HepG2 (cell line): ENCODE data around the gene CDKN1A. TPM values are rescaled to one million over a fixed set of nuclear protein-coding genes. Genes with fewer than 3 reads are reported as not detected.

ENCODE experiments used
- ATAC-seq: fragments of 200-7000 bp; cut with Tn5 transposase; 3 replicates; pipeline ENCODE4 v1.9.1; 2020; ENCODE audit warnings: mild to moderate bottlenecking, moderate library complexity
- Bru-seq: library from RNA; stranded (reverse); fragments of 400-500 nt; gene quantifications from one replicate; lab custom pipeline; 2021; lab: Mats Ljungman, UMichigan
- BruChase-seq, 2 experiments: library from RNA; stranded (reverse); fragments of 400-500 nt; gene quantifications; one replicate each; lab custom pipeline; 2021; lab: Mats Ljungman, UMichigan
- BruUV-seq: library from RNA; stranded (reverse); fragments of 400-500 nt; replicated peaks from 2 replicates; lab custom pipeline; 2021; lab: Mats Ljungman, UMichigan
- CTCF ChIA-PET: fragments of 300-600 bp; formaldehyde crosslinking; extraction: SDS; loops from one replicate; lab custom pipeline; 2021; ENCODE audit warnings: low total read pairs, inconsistent platforms, low intra/inter-chr PET ratio; lab: Yijun Ruan, JAX
- POLR2A ChIA-PET: fragments of 350-600 bp; sonication (Branson Sonifier 250); formaldehyde crosslinking; loops from one replicate; lab custom pipeline; 2020; ENCODE audit warnings: antibody characterized with exemption, inconsistent platforms; lab: Yijun Ruan, JAX
- DNase-seq: peaks from one replicate; pipeline ENCODE4 v3.0.0-alpha.2; 2015; ENCODE audit warnings: low spot score
- FAIRE-seq: peaks from 3 replicates; lab custom pipeline; 2011; peaks lifted over from hg19 to GRCh38; lab: Jason Lieb, UNC
- H2AFZ ChIP-seq: one replicate; pipeline ENCODE4 v1.6.1; 2011; ENCODE audit warnings: low read length, inconsistent platforms
- H3K27ac ChIP-seq: fragments of 300-600 bp; 3 replicates; pipeline ENCODE4 v1.8.0; 2011; ENCODE audit warnings: mixed run types, mild to moderate bottlenecking, mixed read lengths, low read length, inconsistent platforms; ENCODE audit not compliant: insufficient read depth; ENCODE audit errors: extremely low read length
- H3K27me3 ChIP-seq, 2 experiments: fragments of 200-600 bp in 1 of 2; 2 replicates in 1 of 2; 3 replicates in 1 of 2; pipeline versions ENCODE4 v1.6.0 to v1.8.0; 2011; ENCODE audit warnings: low read length in 2 of 2, mild to moderate bottlenecking in 2 of 2, moderate library complexity in 2 of 2, inconsistent platforms in 1 of 2; ENCODE audit not compliant: insufficient read depth in 2 of 2, control insufficient read depth in 1 of 2
- H3K36me3 ChIP-seq, 2 experiments: fragments of 200-600 bp in 1 of 2; replicated peaks in 1 of 2; 2 replicates in 1 of 2; 3 replicates in 1 of 2; pipeline versions ENCODE4 v1.5.1 to v1.8.0; 2011; ENCODE audit warnings: low read length in 2 of 2, inconsistent platforms in 1 of 2; ENCODE audit not compliant: insufficient read depth in 2 of 2, control insufficient read depth in 1 of 2
- H3K4me1 ChIP-seq: 2 replicates; pipeline ENCODE4 v1.5.1; 2012; ENCODE audit warnings: low read length, inconsistent platforms; ENCODE audit not compliant: insufficient read depth
- H3K4me2 ChIP-seq: 2 replicates; pipeline ENCODE4 v1.6.0; 2011; ENCODE audit warnings: low read depth, low read length, inconsistent platforms
- H3K4me3 ChIP-seq, 3 experiments: fragments of 200-600 bp in 1 of 3; sonication (generic), shearing (Covaris generic) in 1 of 3; replicated peaks in 1 of 3; 2 replicates each; pipeline ENCODE4 v1.5.1; 2011 to 2016; ENCODE audit warnings: low read length in 3 of 3, inconsistent platforms in 2 of 3, low read depth in 2 of 3, mild to moderate bottlenecking in 2 of 3, control low read depth in 1 of 3, mixed read lengths in 1 of 3; ENCODE audit not compliant: insufficient read depth in 1 of 3
- H3K79me2 ChIP-seq: one replicate; pipeline ENCODE4 v1.6.1; 2011; ENCODE audit warnings: low read length, inconsistent platforms; ENCODE audit not compliant: insufficient read depth
- H3K9ac ChIP-seq: 2 replicates; pipeline ENCODE4 v1.6.0; 2011; ENCODE audit warnings: mild to moderate bottlenecking, low read depth, low read length, inconsistent platforms; ENCODE audit not compliant: insufficient read depth
- H3K9me3 ChIP-seq: 2 replicates; pipeline ENCODE4 v1.5.1; 2012; ENCODE audit warnings: mild to moderate bottlenecking, low read length
- H4K20me1 ChIP-seq: 2 replicates; pipeline ENCODE4 v1.6.0; 2011; ENCODE audit warnings: inconsistent platforms, mild to moderate bottlenecking, low read length, moderate library complexity; ENCODE audit not compliant: insufficient read depth
- JUND ChIP-seq: sonication (generic); formaldehyde crosslinking; IDR thresholded peaks from 2 replicates; pipeline ENCODE4 v1.8.0; 2022; ENCODE audit warnings: mild to moderate bottlenecking, missing genetic modification reagents
- ZFYVE20 ChIP-seq: sonication (generic); formaldehyde crosslinking; IDR thresholded peaks from 2 replicates; pipeline ENCODE4 v1.8.0; 2023; ENCODE audit warnings: low read depth, mild to moderate bottlenecking, moderate library complexity, missing genetic modification reagents, borderline replicate concordance
- ZNF263 ChIP-seq: sonication (generic); formaldehyde crosslinking; IDR thresholded peaks from 2 replicates; pipeline ENCODE4 v1.4.0; 2020; ENCODE audit warnings: missing genetic modification reagents
- ZNF331 ChIP-seq: sonication (generic); formaldehyde crosslinking; IDR thresholded peaks from 2 replicates; pipeline ENCODE4 v1.4.0; 2020; ENCODE audit warnings: missing genetic modification reagents
- ZNF598 ChIP-seq: sonication (generic); formaldehyde crosslinking; IDR thresholded peaks from 2 replicates; pipeline ENCODE4 v1.5.1; 2020; ENCODE audit warnings: mild to moderate bottlenecking, missing genetic modification reagents, borderline replicate concordance
- WGBS: methylation state at CpG from one replicate; pipeline ENCODE4 v1.1.6; 2017; ENCODE audit warnings: low lambda C conversion rate; 5-methylcytosine and 5-hydroxymethylcytosine counted together
- in situ Hi-C: cut with HindIII; loops from 2 replicates; pipeline ENCODE4 v1.10.0; 2017; ENCODE audit warnings: low pct_unique_long_range_greater_than_20kb; ENCODE audit not compliant: extremely low pct_ligation_motif_present
- intact Hi-C: fragments of 100-400 bp; cut with micrococcal nuclease; formaldehyde crosslinking; loops from one replicate; pipeline ENCODE4 v1.10.0; 2022; ENCODE audit not compliant: unreplicated experiment
- long read RNA-seq, 2 experiments: library from RNA in 1 of 2; library from polyadenylated mRNA in 1 of 2; stranded (forward) in 1 of 2; unstranded in 1 of 2; transcript quantifications; one replicate each; pipeline ENCODE4 v2.0.0, GENCODE V29; 2019 to 2022
- polyA minus RNA-seq, 3 experiments: library from RNA; depleted of rRNA, polyadenylated mRNA; stranded (reverse); fragments of >200 nt; gene quantifications; 2 replicates each; pipeline ENCODE4 v1.2.3, GENCODE V29; 2011; ENCODE audit warnings: low replicate concordance in 1 of 3
- polyA plus RNA-seq, 8 experiments: library from polyadenylated mRNA; depleted of rRNA in 3 of 8; stranded (reverse) in 7 of 8; unstranded in 1 of 8; fragments of >200 nt; fragmentation: Illumina TruSeq in 4 of 8; extraction: Trizol in 4 of 8; gene quantifications; 2 replicates each; pipeline versions ENCODE4 v1.2.1 to v1.2.3, GENCODE V29; 2011 to 2016; ENCODE audit warnings: low read depth in 4 of 8, missing spikeins in 1 of 8, mixed read lengths in 1 of 8; ENCODE audit not compliant: insufficient read depth in 1 of 8
- total RNA-seq, 5 experiments: library from RNA; depleted of rRNA; stranded (reverse); fragments of >200 nt; fragmentation: Illumina TruSeq; extraction: Trizol; gene quantifications; 2 replicates each; pipeline ENCODE4 v1.2.3, GENCODE V29; 2016; ENCODE audit warnings: low read depth in 1 of 5
- TF ChIP-seq, protein P1 (sequence below): sonication (generic); formaldehyde crosslinking; IDR thresholded peaks from 2 replicates; pipeline ENCODE4 v1.4.0; 2020; ENCODE audit warnings: missing genetic modification reagents, borderline replicate concordance
- TF ChIP-seq, protein P2 (sequence below): sonication (generic); formaldehyde crosslinking; IDR thresholded peaks from 2 replicates; pipeline ENCODE4 v1.4.0; 2020; ENCODE audit warnings: mild to moderate bottlenecking, missing genetic modification reagents

The CDKN1A gene
- total RNA-seq (2016; rRNA removed; fragmentation: Illumina TruSeq; extraction: Trizol) = 56.0 and 60.7 TPM in 2 replicates
- 14.1 and 14.6 TPM in 2 replicates for total RNA-seq (2016; cell fraction: cytosol; rRNA removed; fragmentation: Illumina TruSeq; extraction: Trizol; ENCODE audit: low read depth)
- total RNA-seq (2016; cell fraction: insoluble cytoplasmic fraction; rRNA removed; fragmentation: Illumina TruSeq; extraction: Trizol) = 60.2 and 60.7 TPM in 2 replicates
- total RNA-seq (2016; cell fraction: membrane; rRNA removed; fragmentation: Illumina TruSeq; extraction: Trizol) = 35.8 and 37.2 TPM in 2 replicates
- 39.4 and 41.1 TPM in 2 replicates for total RNA-seq (2016; cell fraction: nucleus; rRNA removed; fragmentation: Illumina TruSeq; extraction: Trizol)
- polyA plus RNA-seq (2011; rRNA removed) = 92.1 and 131 TPM in 2 replicates
- 101 and 109 TPM in 2 replicates for polyA plus RNA-seq (2011; cell fraction: cytosol; rRNA removed)
- 99.7 and 130 TPM in 2 replicates for polyA plus RNA-seq (2011; cell fraction: nucleus; rRNA removed)
- polyA plus RNA-seq (2012) = 25.4 and 74.5 TPM in 2 replicates
- polyA plus RNA-seq (2016; cell fraction: cytosol; fragmentation: Illumina TruSeq; extraction: Trizol; ENCODE audit: low read depth) = 11.7 and 12.8 TPM in 2 replicates
- 67.9 and 74.3 TPM in 2 replicates for polyA plus RNA-seq (2016; cell fraction: insoluble cytoplasmic fraction; fragmentation: Illumina TruSeq; extraction: Trizol; ENCODE audit: low read depth)
- polyA plus RNA-seq (2016; cell fraction: membrane; fragmentation: Illumina TruSeq; extraction: Trizol; ENCODE audit: low read depth) = 27.1 and 27.5 TPM in 2 replicates
- polyA plus RNA-seq (2016; cell fraction: nucleus; fragmentation: Illumina TruSeq; extraction: Trizol; ENCODE audit: insufficient read depth, low read depth) = 70.1 and 78.2 TPM in 2 replicates
- polyA minus RNA-seq (2011; rRNA and poly(A)+ RNA removed; ENCODE audit: low replicate concordance) = 52.9 and 74.7 TPM in 2 replicates
- 33.1 and 37.9 TPM in 2 replicates for polyA minus RNA-seq (2011; cell fraction: cytosol; rRNA and poly(A)+ RNA removed)
- 23.8 and 39.9 TPM in 2 replicates for polyA minus RNA-seq (2011; cell fraction: nucleus; rRNA and poly(A)+ RNA removed)
- percentile 94 among the genes with signal in this experiment for Bru-seq, nascent RNA
- percentile 88 among the genes with signal in this experiment for BruChase-seq, experiment 1, labeled RNA remaining after a 6-hour chase
- BruChase-seq, experiment 2, labeled RNA remaining after a 2-hour chase = percentile 92 among the genes with signal in this experiment
- long read RNA-seq, experiment 1, transcript CDKN1A-201 (3 exons, 2,180 nt) = major isoform, 90 of 116 reads
- long read RNA-seq, experiment 1, partial matches to known transcripts = 9 of 116 reads
- long read RNA-seq, experiment 1, other reads (novel, unspliced or antisense) = 16 of 116 reads
- long read RNA-seq, experiment 2, transcript CDKN1A-201 (3 exons, 2,180 nt) = major isoform, 205 of 385 reads
- long read RNA-seq, experiment 2, partial matches to known transcripts = 26 of 385 reads
- long read RNA-seq, experiment 2, other reads (novel, unspliced or antisense) = 145 of 385 reads

DNA sequence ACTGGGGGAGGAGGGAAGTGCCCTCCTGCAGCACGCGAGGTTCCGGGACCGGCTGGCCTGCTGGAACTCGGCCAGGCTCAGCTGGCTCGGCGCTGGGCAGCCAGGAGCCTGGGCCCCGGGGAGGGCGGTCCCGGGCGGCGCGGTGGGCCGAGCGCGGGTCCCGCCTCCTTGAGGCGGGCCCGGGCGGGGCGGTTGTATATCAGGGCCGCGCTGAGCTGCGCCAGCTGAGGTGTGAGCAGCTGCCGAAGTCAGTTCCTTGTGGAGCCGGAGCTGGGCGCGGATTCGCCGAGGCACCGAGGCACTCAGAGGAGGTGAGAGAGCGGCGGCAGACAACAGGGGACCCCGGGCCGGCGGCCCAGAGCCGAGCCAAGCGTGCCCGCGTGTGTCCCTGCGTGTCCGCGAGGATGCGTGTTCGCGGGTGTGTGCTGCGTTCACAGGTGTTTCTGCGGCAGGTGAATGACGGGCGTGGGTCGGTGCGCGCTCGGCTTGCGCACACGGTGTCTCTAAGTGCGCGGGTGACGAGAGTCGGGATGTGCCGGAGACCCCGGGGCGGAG is at the start of gene CDKN1A:
CDKN1A (plus strand) TSS at position 227 of the 555 bp plus-strand sequence. CDS start 5,388 bp downstream, outside the sequence.
- Histone ChIP-seq H3K4me3 (peak within 1 kb of the TSS; percentile 73 to 99 (median 94)), H3K27ac (peak within 1 kb of the TSS; percentile 92), H3K79me2 (peaks cover 59% of the 10 kb centered on the region), H3K9ac (peak within 1 kb of the TSS; percentile 95), H3K4me1 (peaks cover 76% of the 10 kb centered on the region), H3K27me3 (peaks cover 0 to 6% of the 10 kb centered on the region in 2 experiments; a peak in 1 of 5 replicates), H3K4me2 (peak within 1 kb of the TSS; percentile 97), H3K9me3 (no peaks in the 10 kb centered on the region), H2AFZ (no peak within 1 kb of the TSS), H3K36me3 (peaks cover 6 to 14% of the 10 kb centered on the region in 2 experiments), H4K20me1 (peaks cover 50% of the 10 kb centered on the region)
- peak; percentile 8 for FAIRE-seq
- no TSS peak for BruUV-seq
- in situ Hi-C loops = no loop called here
- intact Hi-C loops = loop anchor here (10.0 kb wide), 1 partner anchor 206 kb away; the partner anchor contains the start of gene C6orf89
- CTCF ChIA-PET = interaction anchor here (3.6 kb wide), 1 partner anchor 55 kb away, joined by 39 read pairs; no protein-coding TSS in a partner anchor
- 1% methylated on average over 41 of the region's 63 CpGs for WGBS
- POLR2A ChIA-PET = interaction anchor here (0.7 to 6.8 kb wide), 19 partner anchors 9 to 491 kb away, joined by 3 to 383 read pairs (median 6); partner anchors contain the start of genes PIM1 and PPIL1
- peak; percentile 87 for DNase-seq
- ATAC-seq = peak; percentile 87
- TF ChIP-seq ZNF598 (CRISPR knock-in tag) = no peak
- TF ChIP-seq, protein P1, sequence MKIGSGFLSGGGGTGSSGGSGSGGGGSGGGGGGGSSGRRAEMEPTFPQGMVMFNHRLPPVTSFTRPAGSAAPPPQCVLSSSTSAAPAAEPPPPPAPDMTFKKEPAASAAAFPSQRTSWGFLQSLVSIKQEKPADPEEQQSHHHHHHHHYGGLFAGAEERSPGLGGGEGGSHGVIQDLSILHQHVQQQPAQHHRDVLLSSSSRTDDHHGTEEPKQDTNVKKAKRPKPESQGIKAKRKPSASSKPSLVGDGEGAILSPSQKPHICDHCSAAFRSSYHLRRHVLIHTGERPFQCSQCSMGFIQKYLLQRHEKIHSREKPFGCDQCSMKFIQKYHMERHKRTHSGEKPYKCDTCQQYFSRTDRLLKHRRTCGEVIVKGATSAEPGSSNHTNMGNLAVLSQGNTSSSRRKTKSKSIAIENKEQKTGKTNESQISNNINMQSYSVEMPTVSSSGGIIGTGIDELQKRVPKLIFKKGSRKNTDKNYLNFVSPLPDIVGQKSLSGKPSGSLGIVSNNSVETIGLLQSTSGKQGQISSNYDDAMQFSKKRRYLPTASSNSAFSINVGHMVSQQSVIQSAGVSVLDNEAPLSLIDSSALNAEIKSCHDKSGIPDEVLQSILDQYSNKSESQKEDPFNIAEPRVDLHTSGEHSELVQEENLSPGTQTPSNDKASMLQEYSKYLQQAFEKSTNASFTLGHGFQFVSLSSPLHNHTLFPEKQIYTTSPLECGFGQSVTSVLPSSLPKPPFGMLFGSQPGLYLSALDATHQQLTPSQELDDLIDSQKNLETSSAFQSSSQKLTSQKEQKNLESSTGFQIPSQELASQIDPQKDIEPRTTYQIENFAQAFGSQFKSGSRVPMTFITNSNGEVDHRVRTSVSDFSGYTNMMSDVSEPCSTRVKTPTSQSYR (CRISPR knock-in tag) = peak; percentile 90
- TF ChIP-seq ZFYVE20 (CRISPR knock-in tag) = no peak; the same call in 1 of the 2 replicates
- TF ChIP-seq JUND (CRISPR knock-in tag) = peak; percentile 11; the same call in 1 of the 2 replicates
- TF ChIP-seq ZNF331 (CRISPR knock-in tag) = peak; percentile 94
- TF ChIP-seq, protein P2, sequence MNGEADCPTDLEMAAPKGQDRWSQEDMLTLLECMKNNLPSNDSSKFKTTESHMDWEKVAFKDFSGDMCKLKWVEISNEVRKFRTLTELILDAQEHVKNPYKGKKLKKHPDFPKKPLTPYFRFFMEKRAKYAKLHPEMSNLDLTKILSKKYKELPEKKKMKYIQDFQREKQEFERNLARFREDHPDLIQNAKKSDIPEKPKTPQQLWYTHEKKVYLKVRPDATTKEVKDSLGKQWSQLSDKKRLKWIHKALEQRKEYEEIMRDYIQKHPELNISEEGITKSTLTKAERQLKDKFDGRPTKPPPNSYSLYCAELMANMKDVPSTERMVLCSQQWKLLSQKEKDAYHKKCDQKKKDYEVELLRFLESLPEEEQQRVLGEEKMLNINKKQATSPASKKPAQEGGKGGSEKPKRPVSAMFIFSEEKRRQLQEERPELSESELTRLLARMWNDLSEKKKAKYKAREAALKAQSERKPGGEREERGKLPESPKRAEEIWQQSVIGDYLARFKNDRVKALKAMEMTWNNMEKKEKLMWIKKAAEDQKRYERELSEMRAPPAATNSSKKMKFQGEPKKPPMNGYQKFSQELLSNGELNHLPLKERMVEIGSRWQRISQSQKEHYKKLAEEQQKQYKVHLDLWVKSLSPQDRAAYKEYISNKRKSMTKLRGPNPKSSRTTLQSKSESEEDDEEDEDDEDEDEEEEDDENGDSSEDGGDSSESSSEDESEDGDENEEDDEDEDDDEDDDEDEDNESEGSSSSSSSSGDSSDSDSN (CRISPR knock-in tag) = peak; percentile 85
- peak; percentile 83; the same call in 1 of the 2 replicates for TF ChIP-seq ZNF263
